Skeletal muscle tissue (tissue), 1 donor: ENCODE measurements around the gene HMGCR. TPM values are rescaled to one million over a fixed set of nuclear protein-coding genes. Genes with fewer than 3 reads are reported as not detected.

Source experiments
- total RNA-seq: library from RNA; depleted of rRNA; stranded (reverse); fragments of >200 nt; gene quantifications from one replicate; pipeline ENCODE4 v1.2.3, GENCODE V29; 2014

HMGCR gene
- total RNA-seq, 1 donor from 2014 or later = 55.8 TPM

Other genes with a start within 250 kb of the HMGCR start
- under 0.01 TPM for gene ANKRD31, start 100.3 kb upstream of the HMGCR start, total RNA-seq
- 36.5 TPM for gene CERT1, start 174.4 kb downstream of the HMGCR start, total RNA-seq
- 20.4 TPM for gene POLK, start 174.7 kb downstream of the HMGCR start, total RNA-seq